Breast epithelium (tissue), 3 donors: ENCODE results near the gene CLASP1.

Source experiments
- POLR2A ChIP-seq: fragments of 450-650 bp; IDR thresholded peaks from one replicate; pipeline ENCODE4 v1.6.1; 2016; ENCODE audit warnings: antibody characterized with exemption, mild to moderate bottlenecking, moderate library complexity
- POLR2AphosphoS5 ChIP-seq, 3 donors: sonication (generic); formaldehyde crosslinking; IDR thresholded peaks; one replicate each; pipeline ENCODE4 v1.6.1; 2017; ENCODE audit warnings: antibody characterized with exemption in 3 of 3
- TF ChIP-seq, protein P1 (sequence below), 3 donors: fragments of 450-650 bp; IDR thresholded peaks; one replicate each; pipeline ENCODE4 v1.5.1; 2016 to 2017; ENCODE audit warnings: antibody characterized with exemption in 3 of 3, mild to moderate bottlenecking in 3 of 3, moderate library complexity in 3 of 3

DNA sequence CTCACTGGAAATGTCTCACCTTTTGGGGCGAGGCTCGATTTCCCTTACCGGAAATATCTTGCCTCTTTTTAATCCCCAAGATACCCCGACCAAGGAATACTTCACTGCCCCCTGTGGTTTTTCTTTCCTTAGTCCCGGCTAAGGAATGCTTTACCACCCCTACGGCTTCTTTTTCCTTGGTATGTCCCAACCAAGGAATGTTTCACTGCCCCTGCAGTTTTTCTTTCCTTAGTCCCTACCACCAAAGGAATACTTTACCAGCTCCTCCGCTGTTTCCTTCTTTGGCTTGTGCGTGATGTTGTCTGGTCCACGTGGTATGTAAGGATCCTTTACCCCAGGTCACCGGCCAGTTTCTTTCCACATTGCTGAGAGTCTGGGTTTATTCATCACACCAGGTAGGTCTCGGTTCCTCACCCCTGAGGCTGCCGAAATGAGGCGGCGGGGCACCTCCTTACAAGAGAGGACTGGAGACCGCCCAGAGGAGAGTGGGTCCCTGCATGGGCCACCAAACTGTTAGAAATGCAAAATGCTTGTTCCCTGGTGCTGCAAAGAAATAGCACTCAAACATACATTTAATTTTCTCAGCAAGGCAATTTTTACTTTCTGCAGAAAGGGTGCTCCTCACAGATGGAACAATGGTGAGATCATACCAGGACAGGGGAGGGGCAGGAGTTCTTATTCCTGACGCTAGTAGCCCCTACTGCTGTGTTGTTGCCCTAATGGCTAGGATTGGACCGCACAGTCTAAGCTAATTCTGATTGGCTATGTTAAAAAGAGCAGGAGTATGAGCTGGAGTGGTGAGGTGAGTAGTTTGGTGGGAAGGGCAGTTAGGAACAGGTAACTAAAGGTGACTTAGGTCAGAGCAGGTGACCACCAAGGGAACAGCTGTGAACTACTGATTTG, 33.4 kb upstream of the CLASP1 start:
- TF ChIP-seq, protein P1, sequence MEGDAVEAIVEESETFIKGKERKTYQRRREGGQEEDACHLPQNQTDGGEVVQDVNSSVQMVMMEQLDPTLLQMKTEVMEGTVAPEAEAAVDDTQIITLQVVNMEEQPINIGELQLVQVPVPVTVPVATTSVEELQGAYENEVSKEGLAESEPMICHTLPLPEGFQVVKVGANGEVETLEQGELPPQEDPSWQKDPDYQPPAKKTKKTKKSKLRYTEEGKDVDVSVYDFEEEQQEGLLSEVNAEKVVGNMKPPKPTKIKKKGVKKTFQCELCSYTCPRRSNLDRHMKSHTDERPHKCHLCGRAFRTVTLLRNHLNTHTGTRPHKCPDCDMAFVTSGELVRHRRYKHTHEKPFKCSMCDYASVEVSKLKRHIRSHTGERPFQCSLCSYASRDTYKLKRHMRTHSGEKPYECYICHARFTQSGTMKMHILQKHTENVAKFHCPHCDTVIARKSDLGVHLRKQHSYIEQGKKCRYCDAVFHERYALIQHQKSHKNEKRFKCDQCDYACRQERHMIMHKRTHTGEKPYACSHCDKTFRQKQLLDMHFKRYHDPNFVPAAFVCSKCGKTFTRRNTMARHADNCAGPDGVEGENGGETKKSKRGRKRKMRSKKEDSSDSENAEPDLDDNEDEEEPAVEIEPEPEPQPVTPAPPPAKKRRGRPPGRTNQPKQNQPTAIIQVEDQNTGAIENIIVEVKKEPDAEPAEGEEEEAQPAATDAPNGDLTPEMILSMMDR (IDR thresholded peaks at IDR 0.05): no peak
- no peak for TF ChIP-seq POLR2A
- no peak for TF ChIP-seq POLR2AphosphoS5 (IDR thresholded peaks at IDR 0.05)
